ENCODE results near the gene AP3S1.
"Not testable (repeated sequence)": the region's sequence is repeated elsewhere in the genome, so short reads cannot be mapped to it uniquely, and the experiment has no call there.

AP3S1 gene

GRCh38 chr5:115877342-115877741 lies 35.6 kb downstream of the AP3S1 start:
- not testable (repeated sequence) for DNase-seq

- DNase-seq: not testable (repeated sequence)
Observed at GRCh38 chr5:115882434-115882833, 40.7 kb downstream of the AP3S1 start.

GRCh38 chr5:115884704-115885103 lies 43.0 kb downstream of the AP3S1 start:
- DNase-seq: no peak

GRCh38 chr5:115885208-115885607 lies 43.5 kb downstream of the AP3S1 start:
- not testable (repeated sequence) for DNase-seq

- DNase-seq: no peak
Observed at GRCh38 chr5:115888027-115888426, 46.3 kb downstream of the AP3S1 start.

- no peak for DNase-seq
Observed at GRCh38 chr5:115892021-115892420, 50.3 kb downstream of the AP3S1 start.

- no peak for DNase-seq
Observed at GRCh38 chr5:115894342-115894741, 52.6 kb downstream of the AP3S1 start.

- DNase-seq: no peak
Observed at GRCh38 chr5:115895821-115896220, 54.1 kb downstream of the AP3S1 start.

- no peak for DNase-seq
Observed at GRCh38 chr5:115898656-115899055, 56.9 kb downstream of the AP3S1 start.

GRCh38 chr5:115907177-115907576 lies 65.4 kb downstream of the AP3S1 start:
- no peak for DNase-seq

- DNase-seq: not testable (repeated sequence)
Observed at GRCh38 chr5:115913623-115914400, 72.1 kb downstream of the AP3S1 start.

- DNase-seq: no peak
Observed at GRCh38 chr5:115920171-115920725, 78.5 kb downstream of the AP3S1 start.

- not testable (repeated sequence) for DNase-seq
Observed at GRCh38 chr5:115928578-115929407, 87.1 kb downstream of the AP3S1 start.

GRCh38 chr5:115930171-115930570 lies 88.4 kb downstream of the AP3S1 start:
- DNase-seq: not testable (repeated sequence)

- no peak for DNase-seq
Observed at GRCh38 chr5:115930630-115931337, 89.0 kb downstream of the AP3S1 start.

- no peak for DNase-seq
Observed at GRCh38 chr5:115932991-115933390, 91.3 kb downstream of the AP3S1 start.

- DNase-seq: no peak
Observed at GRCh38 chr5:115934388-115934974, 92.7 kb downstream of the AP3S1 start.

GRCh38 chr5:115936031-115936430 lies 94.3 kb downstream of the AP3S1 start:
- no peak for DNase-seq

- DNase-seq: no peak
Observed at GRCh38 chr5:115939059-115939458, 97.3 kb downstream of the AP3S1 start.

- no peak for DNase-seq
Observed at GRCh38 chr5:115940080-115940810, 98.5 kb downstream of the AP3S1 start.

- DNase-seq: no peak
Observed at GRCh38 chr5:115941051-115941675, 99.4 kb downstream of the AP3S1 start.
